Measurements from ENCODE around the gene SUSD1. TPM values are rescaled to one million over a fixed set of nuclear protein-coding genes. Genes with fewer than 3 reads are reported as not detected.

Gene SUSD1
- total and polyA plus RNA-seq, 2 of the 13 experiments (the other 11 are each of a cell fraction or from before 2014, with no cell fraction given) = 25.9 to 32.3 TPM

DNA sequence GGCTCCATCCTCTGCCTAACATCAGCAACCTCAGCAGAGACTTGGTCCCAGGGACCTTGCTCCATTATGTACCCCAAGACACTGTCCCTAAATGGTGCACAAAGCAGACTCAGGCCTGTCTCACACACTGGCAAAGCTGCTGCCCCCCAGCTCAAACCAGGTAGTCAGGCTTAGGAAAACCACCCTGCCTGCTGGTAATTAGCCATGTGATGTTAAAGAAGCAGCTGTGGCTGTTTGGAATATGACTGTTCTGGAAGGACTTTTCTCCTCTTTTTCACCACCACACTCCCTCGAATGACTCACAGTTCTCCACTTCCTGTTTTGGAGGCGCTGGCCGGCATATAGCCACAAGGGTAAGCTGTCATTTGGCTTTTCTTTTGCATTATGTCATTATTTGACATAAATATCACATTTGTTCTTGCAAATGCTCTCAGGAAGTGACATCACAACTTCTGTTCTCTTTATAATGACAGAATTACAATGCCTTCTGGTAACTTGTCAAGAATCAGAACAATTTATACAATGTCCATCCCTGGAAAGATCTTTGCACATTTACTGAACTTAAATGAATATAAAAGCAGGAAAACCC, 113.9 kb downstream of the SUSD1 start (continued):
- TF ChIP-seq, protein P1, sequence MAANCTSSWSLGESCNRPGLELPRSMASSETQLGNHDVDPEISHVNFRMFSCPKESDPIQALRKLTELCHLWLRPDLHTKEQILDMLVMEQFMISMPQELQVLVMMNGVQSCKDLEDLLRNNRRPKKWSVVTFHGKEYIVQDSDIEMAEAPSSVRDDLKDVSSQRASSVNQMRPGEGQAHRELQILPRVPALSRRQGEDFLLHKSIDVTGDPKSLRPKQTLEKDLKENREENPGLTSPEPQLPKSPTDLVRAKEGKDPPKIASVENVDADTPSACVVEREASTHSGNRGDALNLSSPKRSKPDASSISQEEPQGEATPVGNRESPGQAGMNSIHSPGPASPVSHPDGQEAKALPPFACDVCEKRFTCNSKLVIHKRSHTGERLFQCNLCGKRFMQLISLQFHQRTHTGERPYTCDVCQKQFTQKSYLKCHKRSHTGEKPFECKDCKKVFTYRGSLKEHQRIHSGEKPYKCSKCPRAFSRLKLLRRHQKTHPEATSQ (CRISPR knock-in tag; IDR thresholded peaks at IDR 0.05; ENCODE audit: borderline replicate concordance) = no peak
- no peak for TF ChIP-seq NFYB (CRISPR knock-in tag; IDR thresholded peaks at IDR 0.05)
- TF ChIP-seq SNAPC2 (CRISPR knock-in tag; IDR thresholded peaks at IDR 0.05) = no peak
- TF ChIP-seq ZNF10 (CRISPR knock-in tag; IDR thresholded peaks at IDR 0.05; ENCODE audit: borderline replicate concordance, low read depth) = no peak
- no peak for TF ChIP-seq ZNF615 (CRISPR knock-in tag; IDR thresholded peaks at IDR 0.05; ENCODE audit: borderline replicate concordance)
- TF ChIP-seq, protein P2, sequence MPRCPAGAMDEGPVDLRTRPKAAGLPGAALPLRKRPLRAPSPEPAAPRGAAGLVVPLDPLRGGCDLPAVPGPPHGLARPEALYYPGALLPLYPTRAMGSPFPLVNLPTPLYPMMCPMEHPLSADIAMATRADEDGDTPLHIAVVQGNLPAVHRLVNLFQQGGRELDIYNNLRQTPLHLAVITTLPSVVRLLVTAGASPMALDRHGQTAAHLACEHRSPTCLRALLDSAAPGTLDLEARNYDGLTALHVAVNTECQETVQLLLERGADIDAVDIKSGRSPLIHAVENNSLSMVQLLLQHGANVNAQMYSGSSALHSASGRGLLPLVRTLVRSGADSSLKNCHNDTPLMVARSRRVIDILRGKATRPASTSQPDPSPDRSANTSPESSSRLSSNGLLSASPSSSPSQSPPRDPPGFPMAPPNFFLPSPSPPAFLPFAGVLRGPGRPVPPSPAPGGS (CRISPR knock-in tag; IDR thresholded peaks at IDR 0.05) = no peak
- TF ChIP-seq GABPA (IDR thresholded peaks at IDR 0.05; ENCODE audit: low read depth, low read length) = no peak
- TF ChIP-seq GABPA (CRISPR knock-in tag; IDR thresholded peaks at IDR 0.05; ENCODE audit: low read depth) = peak; percentile 58; the same call in 1 of the 2 replicates
- peak; percentile 72 for TF ChIP-seq FOSL2 (CRISPR knock-in tag; IDR thresholded peaks at IDR 0.05)
- TF ChIP-seq SPEN (CRISPR knock-in tag; IDR thresholded peaks at IDR 0.05; ENCODE audit: low read depth) = no peak
- TF ChIP-seq ZSCAN20 (CRISPR knock-in tag; IDR thresholded peaks at IDR 0.05; ENCODE audit: borderline replicate concordance) = no peak
- TF ChIP-seq, protein P3, sequence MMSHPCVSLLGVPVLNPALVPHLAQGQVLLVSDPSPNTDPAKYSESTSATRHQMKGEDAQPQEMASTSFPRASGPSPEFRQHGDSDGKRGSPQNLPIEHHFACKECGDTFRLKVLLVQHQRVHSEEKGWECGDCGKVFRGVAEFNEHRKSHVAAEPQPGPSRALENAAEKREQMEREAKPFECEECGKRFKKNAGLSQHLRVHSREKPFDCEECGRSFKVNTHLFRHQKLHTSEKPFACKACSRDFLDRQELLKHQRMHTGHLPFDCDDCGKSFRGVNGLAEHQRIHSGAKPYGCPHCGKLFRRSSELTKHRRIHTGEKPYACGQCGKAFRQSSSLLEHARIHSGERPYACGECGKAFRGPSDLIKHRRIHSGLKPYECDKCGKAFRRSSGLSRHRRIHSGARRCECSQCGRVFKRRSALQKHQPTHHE (CRISPR knock-in tag; IDR thresholded peaks at IDR 0.05; ENCODE audit: borderline replicate concordance) = no peak
- TF ChIP-seq, protein P4, sequence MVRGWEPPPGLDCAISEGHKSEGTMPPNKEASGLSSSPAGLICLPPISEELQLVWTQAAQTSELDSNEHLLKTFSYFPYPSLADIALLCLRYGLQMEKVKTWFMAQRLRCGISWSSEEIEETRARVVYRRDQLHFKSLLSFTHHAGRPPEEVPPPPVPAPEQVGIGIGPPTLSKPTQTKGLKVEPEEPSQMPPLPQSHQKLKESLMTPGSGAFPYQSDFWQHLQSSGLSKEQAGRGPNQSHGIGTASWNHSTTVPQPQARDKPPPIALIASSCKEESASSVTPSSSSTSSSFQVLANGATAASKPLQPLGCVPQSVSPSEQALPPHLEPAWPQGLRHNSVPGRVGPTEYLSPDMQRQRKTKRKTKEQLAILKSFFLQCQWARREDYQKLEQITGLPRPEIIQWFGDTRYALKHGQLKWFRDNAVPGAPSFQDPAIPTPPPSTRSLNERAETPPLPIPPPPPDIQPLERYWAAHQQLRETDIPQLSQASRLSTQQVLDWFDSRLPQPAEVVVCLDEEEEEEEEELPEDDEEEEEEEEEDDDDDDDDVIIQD (CRISPR knock-in tag; IDR thresholded peaks at IDR 0.05; ENCODE audit: low read depth) = peak; percentile 86
- TF ChIP-seq ZNF629 (CRISPR knock-in tag; conservative IDR thresholded peaks at IDR 0.05) = no peak
- TF ChIP-seq JDP2 (CRISPR knock-in tag; IDR thresholded peaks at IDR 0.05; ENCODE audit: borderline replicate concordance) = no peak
- no peak for TF ChIP-seq HMG20B (CRISPR knock-in tag; conservative IDR thresholded peaks at IDR 0.05)
- TF ChIP-seq MEIS1 (CRISPR knock-in tag; IDR thresholded peaks at IDR 0.05; ENCODE audit: borderline replicate concordance) = no peak
- no peak for TF ChIP-seq ZFP62 (CRISPR knock-in tag; IDR thresholded peaks at IDR 0.05)
- no peak for TF ChIP-seq NR2F1 (CRISPR knock-in tag; IDR thresholded peaks at IDR 0.05)

All from HepG2 (cell line).